ENCODE data around the gene PKN3.
"Not testable (repeated sequence)": the region's sequence is repeated elsewhere in the genome, so short reads cannot be mapped to it uniquely, and the experiment has no call there.

PKN3 gene

DNA sequence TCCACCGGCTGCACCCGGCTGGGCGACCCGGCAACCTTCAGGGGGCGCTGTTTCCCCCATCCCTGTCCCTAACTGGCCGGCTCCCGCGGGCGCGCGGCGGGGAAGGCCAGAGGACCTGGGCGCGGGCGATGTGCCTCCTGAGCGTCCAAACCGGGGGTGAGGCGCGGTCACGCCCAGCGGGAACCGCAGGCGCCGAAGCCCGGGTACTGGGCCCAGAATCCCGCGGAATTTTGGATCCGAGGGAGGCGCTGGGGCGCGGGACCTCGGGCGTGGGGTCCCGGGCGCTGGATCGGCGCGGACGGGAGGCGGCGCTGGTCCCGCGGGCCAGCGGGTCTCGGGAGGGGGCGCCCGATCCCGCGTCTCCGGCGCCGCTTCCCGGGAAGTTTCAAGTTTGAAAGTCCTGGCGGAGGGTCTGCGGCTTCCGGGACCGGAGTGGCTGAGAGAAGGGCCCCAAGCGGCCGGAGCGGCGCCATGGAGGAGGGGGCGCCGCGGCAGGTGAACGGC is at the start of gene PKN3:
TSS of gene PKN3 (plus strand) at position 59 of the 504 bp plus-strand sequence. CDS start at position 472, 413 bp downstream.
- peak; percentile 90 for DNase-seq

DNA sequence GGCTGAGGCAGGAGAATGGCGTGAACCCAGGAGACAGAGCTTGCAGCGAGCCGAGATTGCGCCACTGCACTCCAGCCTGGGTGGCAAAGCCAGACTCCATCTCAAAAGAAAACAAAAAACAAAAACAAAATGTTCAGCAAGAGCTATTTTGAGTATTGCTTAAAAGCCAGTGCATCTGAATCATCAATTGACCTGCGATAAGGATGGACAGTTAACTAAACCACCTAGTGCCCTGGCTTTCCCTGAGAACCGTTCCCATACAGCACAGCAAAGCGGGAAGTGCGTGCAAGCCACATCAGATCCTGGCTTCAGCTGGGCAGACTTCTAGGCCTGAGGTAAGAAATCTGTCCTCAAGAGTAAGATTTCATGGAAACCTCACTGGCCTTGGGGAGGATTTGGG is 48.4 kb upstream of the PKN3 start:
- no peak for DNase-seq

DNA sequence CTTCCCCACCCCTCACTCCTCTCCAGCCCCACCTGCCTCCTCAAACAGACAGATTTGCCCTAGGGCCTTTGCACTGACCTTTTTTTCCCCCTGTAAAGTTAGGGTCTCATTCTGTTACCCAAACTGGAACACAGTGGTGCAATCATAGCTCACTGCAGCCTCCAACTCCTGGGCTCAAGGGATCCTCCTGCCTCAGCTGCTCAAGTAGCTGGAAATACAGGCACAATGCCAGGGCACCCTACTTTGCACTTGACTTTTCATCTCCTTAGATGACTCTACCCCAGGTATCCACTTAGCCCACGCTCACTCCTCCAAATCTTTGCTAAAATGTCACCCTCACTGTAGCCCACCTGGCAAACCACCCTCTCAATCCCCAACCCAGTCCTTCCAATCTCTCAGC is 47.8 kb upstream of the PKN3 start:
- no peak for DNase-seq

DNA sequence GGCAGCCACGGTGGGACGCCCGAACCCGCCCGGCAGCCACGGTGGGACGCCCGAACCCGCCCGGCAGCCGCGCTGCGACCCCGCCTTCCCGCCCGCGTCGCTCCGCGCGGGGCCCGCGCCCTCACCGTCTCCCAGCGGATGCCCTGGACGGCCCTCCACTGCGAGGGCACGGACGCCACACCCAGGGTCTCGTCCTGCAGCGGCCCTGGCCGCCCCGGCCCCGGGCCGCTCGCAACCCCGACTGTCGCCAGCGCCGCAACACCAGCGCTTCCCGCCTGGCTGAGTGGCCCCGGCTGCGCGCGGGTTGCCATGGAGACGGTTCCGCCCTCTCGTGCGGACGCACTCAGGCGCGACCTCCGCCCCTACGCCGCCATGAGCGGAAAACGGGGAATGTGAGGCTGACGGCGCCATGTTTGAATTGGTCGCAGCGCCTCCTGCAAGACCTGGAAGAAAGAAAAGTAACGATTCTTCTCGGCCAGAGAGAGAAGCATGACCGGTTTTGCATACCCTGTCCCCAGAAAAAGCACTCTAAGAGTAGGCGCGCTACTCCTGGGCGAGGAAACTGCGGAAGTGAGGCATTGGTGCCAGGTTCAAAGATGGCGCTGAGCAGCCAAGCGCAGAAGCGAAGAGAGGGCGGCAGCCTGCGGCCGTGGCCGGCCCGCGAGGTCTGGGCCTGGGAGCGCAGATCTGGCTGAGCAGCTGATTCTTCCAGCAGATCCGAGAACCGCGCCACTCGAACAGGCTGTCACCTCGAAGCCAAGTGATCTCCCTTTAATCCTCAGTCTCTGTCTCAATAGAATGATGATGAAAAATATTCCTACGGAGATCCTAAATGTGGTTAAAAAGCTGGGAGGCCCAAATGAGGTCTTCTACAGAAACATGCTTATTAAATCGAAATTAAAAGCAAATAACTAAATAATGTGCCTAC is 45.6 kb upstream of the PKN3 start, which contains the start of gene DYNC2I2:
TSS of gene DYNC2I2 (minus strand) at position 432 of the 928 bp plus-strand sequence. CDS start at position 311, 121 bp downstream.
- peak; percentile 98 for DNase-seq

DNA sequence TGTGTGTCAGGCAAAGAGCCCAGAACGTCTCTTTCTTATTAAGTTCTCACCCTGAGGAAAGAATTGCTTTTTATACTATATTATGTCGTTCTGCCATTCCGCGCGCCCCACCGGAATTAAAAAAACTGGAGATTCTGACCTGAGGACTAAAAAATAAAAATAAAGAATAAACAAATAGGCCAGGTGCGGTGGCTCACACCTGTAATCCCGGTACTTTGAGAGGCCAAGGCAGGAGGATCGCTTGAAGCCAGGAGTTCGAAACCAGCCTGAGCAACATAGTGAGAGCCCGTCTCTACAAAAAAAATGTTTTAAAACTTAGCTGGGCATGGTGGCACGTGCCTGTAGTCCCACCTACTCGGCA is 45.0 kb upstream of the PKN3 start:
- DNase-seq = no peak

DNA sequence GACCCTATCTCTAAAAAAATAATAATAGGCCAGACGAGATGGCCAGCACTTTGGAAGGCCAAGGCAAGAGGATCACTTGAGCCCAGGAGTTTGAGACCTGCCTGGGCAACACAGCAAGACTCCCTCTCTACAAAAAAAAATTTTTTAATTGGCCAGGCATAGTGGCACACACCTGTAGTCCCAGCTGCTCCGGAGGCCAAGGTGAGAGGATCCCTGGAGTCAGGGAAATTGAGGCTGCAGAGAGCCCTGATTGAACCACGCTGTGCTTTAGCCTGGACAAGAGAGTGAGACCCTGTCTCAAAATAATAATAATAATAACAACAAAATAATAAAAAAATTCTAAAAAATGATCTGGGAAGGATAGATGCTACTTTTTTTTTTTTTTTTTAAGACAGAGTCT is 44.5 kb upstream of the PKN3 start:
- no peak for DNase-seq

DNA sequence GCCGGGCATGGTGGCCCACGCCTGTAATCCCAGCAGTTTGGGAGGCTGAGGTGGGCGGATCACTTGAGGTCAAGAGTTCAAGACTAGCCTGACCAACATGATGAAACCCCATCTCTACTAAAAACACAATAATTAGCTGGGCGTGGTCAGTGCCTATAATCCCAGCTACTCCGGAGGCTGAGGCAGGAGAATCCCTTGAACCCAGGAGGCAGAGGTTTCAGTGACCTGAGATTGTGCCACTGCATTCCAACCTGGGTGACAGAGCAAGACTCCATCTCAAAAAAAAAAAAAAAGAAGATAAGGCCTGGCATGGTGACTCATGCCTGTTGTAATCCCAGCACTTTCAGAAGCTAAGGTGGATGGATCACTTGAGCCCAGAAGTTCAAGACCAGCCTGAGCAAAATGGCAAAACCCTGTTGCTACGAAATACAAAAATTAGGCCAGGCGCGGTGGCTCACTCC is 35.8 kb upstream of the PKN3 start:
- DNase-seq = not testable (repeated sequence)

DNA sequence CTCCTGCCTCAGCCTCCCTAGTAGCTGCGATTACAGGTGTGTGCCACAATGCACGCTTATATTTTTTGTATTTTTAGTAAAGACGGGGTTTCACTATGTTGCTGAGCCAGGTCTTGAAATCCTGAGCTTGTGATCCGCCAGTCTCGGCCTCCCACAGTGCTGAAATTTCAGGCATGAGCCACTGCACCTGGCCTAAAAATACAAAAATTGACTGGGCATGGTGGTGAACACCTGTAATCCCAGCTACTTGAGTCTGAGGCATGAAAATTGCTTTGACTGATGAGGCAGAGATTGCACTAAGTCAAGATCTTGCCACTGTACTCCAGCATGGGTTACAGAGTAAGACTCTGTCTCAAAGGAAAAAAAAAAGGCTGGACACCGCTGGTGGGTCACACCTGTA is 32.5 kb upstream of the PKN3 start:
- DNase-seq = no peak

DNA sequence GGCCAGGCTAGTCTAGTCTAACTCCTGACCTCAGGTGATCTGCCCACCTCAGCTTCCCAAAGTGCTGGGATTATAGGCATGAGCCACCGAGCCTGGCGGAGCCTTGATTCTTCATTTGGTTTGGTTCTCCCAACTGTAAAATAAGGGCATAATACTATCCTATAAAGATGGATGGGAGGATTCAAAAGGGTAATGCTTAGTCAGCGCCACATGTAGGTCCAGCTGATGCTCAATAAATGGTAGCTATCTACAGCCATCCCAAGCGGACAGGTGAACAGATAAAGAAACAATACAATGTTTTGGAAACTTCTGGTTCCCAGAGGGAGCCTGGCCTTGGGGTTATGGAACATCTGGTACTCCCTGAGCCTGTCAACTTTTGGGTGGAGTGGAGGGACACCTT is 26.9 kb upstream of the PKN3 start:
- DNase-seq = no peak

DNA sequence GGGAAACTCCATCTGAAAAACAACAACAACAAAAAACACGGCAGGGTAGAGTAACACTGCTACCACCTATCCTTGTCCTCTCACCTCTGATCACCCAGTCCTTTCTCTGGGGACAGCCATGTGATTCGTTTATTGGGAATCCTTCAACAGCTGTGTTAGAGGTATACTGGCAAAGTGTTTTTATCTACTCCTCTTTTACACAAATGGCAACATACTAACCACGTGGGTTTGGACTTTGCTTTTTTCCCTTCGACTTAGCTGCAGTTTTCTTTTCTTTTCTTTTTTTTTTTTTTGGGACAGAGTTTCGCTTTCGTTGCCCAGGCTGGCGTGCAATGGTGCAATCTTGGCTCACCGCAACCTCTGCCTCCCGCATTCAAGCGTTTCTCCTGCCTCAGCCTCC is 24.5 kb upstream of the PKN3 start:
- no peak for DNase-seq

DNA sequence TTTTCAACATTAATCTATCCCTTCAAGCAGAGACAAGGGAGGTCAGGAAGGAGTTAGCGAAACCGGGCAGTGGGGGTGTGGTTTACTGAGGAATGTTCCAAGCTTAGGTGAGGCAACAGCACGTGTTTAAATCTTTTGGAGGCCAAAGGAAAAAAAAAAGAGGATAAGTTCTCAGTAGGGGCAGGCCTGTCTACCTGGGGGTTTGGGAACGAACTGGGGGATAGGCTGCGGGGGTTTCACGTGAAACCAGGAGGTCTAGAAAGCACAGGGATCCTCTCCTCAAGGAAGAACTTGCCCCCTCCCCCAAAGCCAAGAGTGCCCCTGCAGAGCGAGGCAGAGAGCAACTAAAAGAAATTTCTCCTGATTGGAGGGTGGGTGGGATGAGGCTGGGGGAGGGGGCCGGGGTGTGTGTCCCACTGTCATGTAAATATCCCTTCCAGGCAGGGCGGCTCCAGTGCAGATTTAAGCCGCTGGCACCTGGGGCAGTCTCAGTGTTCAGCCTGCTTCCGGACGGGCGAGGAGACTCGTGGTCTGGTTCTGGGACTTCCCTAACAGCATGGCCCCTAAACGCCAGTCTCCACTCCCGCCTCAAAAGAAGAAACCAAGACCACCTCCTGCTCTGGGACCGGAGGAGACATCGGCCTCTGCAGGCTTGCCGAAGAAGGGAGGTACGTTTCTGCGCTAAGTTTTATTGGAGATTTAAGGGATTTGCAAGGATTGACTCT is 18.8 kb upstream of the PKN3 start:
- peak; percentile 32 for DNase-seq

DNA sequence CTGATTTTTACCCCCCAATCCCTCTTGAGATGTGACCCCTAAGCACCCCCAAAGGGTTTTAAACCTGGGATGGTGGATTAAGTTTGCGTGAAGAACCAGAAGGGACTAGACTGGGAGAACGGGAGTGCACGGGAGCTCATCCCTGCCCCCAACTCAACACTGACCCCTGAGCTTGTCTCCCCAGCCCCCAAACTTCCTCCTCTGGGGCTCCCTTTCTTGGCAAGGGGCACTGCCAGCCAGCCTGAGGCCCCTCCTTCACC is 18.3 kb upstream of the PKN3 start:
- no peak for DNase-seq

DNA sequence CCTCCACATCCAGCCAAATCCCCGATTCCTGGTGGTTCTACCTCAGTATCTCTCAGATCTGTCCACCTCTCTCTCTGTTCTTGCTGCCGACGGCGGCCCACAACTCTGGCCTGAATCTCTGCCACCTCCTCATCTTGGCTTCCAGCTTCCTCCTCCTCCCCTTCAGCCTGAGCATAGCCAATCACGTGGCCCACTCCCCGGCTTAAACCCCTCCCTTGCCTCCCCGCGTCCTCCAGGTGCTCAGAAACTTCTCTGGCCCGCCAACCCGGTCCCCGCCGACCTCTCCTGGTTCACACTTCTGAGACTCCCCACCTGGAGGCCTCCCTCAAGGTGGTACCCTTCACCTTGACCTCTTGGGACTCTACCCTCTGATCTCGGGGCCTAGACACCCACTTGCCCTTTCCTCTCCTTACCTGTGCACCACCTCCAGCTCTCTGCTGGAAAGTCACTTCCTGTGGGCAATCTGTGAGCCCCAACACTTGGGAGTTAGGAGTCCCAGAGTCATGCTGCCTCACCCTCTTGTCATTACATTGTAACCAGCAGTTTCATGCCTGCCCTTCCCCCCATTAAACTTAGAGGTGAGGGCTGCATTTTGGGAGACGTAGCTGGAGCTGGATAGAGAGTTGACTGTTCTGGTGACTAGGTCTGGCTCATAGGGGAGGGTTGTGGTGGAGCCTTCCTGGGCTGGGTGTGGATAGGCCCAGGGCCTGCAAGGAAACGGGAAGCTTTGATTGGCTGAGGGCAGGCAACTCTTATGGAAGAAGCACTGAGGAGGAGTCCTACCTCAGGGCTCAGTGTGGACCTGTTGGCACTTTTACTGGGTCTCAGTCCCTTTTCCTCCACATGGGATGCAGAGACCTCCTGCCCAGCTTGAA is 17.7 kb upstream of the PKN3 start:
- DNase-seq = peak; percentile 66

DNA sequence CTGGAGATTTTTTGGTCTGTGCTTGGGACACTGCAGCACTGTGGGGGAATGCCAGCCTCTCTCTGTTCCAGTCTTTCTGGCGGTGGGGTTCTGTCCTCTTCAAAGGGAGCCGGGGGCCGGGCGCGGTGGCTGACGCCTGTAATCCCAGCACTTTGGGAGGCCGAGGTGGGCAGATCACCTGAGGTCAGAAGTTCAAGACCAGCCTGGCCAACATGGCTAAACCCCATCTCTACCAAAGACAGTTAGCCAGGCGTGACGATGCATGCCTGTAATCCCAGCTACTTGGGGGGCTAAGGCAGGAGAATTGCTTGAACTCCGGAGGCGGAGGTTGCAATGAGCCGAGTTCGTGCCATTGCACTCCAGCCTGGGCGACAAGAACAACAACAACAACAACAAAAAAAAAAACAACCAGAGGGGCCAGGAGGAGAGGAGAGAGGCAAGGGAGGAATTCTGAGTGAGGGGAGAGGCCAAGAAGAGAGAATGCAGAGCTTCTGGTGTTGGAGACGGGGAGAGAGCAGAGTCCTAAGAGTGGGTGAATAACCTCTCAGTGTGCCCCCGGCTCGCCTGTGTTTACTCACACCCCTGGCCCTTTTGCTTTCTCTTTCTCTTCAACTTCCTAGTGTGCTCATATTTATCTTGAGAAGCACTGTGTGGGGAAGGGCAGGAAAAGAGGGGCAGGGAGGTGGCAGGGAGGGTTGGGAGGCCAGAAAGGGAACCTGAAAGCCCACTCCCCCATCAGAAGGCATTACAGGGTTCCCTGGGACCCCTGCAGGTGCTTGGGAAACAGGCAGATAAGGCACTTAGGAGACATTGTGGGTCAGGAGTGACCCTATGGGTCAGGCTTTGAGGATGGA is 16.4 kb upstream of the PKN3 start:
- DNase-seq = peak; percentile 34

DNA sequence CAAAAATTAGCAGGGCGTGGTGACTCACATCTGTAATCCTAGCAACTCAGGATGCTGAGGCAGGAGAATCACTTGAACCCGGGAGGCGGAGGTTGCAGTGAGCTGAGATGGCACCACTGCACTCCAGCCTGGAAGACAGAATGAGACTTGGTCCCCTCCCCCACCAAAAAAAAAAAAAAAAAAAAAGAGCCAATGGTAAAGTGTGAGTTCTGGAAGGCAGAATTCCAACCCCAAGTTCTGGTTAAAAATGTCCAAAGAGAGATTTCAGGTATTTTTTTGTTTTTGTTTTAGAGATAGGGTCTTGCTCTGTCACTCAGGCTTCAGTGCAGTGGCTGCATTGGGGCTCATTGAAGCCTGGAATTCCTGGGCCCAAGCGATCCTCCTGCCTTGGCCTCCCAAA is 14.8 kb upstream of the PKN3 start:
- DNase-seq = no peak

DNA sequence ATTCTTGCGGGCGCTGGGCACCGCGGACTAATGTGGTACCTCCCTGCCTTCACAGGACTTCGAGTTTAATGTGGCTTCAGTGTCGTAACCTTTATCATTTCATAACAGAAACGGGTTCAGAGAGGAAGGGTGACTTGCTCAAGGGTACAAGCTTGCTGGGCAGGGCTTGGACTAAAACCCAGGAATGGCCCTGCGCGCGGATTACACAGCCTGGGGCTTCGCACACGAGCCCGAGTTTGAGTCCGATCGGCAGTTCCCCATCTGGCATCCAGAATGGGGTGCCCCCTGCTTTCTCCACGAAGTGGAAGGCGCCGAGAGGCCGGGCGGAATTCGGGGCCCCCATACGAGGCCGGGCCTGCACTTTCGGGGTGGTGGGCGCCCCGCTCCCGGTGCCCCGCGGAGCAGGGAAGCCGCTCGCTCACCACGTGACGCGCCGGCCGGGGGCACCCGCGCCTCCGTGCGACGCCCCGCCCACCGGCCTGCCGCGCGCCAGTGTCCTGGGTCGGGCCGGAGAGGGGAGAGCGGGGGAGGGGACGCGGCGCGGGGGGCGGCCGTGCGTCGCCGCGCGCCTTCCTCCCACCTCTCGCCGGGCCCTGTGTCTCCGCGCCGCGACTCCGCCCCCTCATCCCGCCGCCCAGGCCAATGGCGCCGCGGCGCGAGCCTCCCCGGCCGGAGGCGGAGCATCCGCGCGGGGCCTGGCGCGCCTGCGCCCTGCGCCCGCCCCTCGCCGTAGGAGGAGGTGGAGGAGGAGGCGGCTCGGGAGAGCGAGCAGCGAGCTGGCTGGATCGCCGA is 13.6 kb upstream of the PKN3 start, which contains the start of gene SET:
TSS of gene SET (plus strand) at position 722 of the 792 bp plus-strand sequence. CDS start 361 bp downstream, outside the sequence.
- peak; percentile 94 for DNase-seq

DNA sequence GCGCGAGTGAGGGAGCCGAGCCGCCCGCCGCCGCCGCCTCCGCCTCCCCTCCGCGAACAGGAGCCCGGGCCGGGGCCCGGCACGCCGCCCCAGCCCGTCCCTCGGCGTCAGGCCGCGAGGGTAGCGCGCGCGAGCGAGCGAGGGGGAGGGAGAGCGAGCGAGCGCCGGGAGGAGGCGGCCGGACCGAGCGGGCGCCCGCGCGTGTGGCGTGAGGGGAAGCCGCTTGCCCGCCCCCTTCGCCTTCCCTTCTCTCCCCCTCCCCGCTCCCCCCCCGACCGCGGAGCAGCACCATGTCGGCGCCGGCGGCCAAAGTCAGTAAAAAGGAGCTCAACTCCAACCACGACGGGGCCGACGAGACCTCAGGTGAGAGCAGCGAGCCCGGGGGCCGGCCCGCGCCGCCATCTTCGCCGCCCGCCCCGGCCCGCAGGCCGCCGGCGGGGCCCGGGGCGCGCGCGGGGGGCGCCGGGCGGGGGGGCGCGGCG is 13.0 kb upstream of the PKN3 start:
- peak; percentile 59 for DNase-seq

DNA sequence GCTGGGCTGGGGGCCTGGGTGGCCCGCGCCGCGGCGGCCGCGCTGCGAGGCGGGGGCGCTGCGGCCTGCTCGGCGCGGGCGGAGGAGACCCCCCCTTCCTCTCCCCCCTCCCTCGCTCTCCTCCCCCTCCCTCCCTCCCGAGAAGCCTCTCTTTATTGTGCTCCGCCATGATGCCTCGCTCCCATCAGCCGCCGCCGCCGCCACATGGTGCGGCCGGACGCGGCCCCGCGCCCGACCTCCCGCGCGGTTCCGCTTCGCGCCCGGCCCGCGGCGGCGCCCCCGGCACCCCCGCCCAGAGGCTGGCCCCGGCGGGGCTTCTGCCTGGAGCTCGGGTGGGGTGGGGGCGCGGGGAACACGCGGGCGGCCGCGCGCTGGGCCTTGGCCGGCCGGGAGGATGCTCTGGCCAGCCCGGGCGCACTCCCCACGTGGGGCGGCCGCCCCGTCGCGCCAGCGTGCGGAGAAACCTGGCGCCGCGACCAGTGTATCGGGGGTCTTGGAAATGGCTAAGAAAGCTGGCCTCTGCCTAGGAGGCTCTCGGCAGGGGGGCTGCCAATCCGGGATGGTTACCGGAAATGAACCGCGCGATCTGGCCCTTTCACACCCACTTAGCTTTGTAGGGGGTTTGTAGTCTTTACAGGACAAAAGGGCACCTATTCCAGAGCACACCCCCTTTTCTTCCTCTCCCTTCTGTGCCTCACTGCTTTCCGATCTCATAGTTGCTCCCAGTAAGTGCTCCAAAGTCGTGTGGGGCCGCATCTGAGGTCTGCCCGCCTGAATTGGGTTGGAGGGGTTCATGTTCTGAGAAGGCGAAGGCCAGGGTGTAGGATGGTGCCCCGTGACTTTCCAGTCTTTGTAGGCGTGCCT is 12.3 kb upstream of the PKN3 start:
- DNase-seq = peak; percentile 54

DNA sequence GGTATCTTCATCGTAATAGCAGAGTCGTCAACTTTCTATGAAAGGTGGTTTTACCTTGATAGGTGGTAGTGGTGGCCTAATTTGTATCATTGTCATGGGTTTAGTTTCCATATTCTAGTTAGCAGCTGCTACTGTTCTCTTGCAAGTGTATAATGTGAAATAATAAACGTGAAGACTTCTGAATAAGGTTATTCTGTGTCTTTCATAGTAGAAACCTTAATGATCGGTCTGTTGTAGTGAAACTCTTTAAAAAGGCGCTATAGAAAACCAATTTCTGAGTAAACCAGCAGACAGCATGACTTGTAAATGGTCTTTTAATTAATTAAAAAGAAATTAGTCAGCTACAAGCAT is 11.6 kb upstream of the PKN3 start:
- DNase-seq = no peak

DNA sequence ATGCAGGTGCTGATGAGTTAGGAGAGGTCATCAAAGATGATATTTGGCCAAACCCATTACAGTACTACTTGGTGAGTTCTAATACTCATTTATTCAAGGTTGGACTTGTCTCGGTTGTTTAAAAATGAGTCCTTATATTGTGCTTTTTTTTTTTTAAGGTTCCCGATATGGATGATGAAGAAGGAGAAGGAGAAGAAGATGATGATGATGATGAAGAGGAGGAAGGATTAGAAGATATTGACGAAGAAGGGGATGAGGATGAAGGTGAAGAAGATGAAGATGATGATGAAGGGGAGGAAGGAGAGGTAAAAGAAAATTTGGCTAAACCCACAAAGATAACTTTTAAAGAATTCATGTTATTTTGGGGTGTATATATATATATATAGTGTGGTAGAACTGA is 8.6 kb upstream of the PKN3 start:
- not testable (repeated sequence) for DNase-seq

Data from stimulated activated CD4-positive, alpha-beta T cell treated with anti-CD3 and anti-CD28 coated beads, Interleukin-12 subunit alpha, Interleukin-12 subunit beta, amount 100 ng/mL, for 4 hours (primary cell).